ENCODE measurements around the gene GIPC1. TPM values are rescaled to one million over a fixed set of nuclear protein-coding genes. Genes with fewer than 3 reads are reported as not detected.

The GIPC1 gene
- total and polyA plus RNA-seq, 2 of the 4 experiments (the other 2 are of a cell fraction): 74.2 to 133 TPM

- H3K23ac ChIP-seq (ENCODE audit: low read depth, low read length): no peak overlapping the region
- H3K4ac ChIP-seq (ENCODE audit: low read depth, low read length): no peak overlapping the region
- no peak overlapping the region for H3K56ac ChIP-seq (ENCODE audit: extremely low read depth, insufficient read depth, low read length)
- no peaks in the 10 kb centered on the region for H3K4me1 ChIP-seq (ENCODE audit: control insufficient read depth, insufficient read depth, low read length)
- no peaks in the 10 kb centered on the region; the same call in 1 of the 2 replicates for H3K9me1 ChIP-seq (ENCODE audit: insufficient read depth, low read length)
- CTCF ChIA-PET: no interaction called here
- H4K20me1 ChIP-seq (ENCODE audit: insufficient read depth, low read length): no peaks in the 10 kb centered on the region; the same call in 1 of the 2 replicates
- H3K36me3 ChIP-seq (ENCODE audit: control insufficient read depth, insufficient read depth, low read length): peaks cover 37% of the 10 kb centered on the region
- BruUV-seq (replicated peaks): TSS peak; percentile 25
- H3K4me3 ChIP-seq (ENCODE audit: insufficient read depth, low read depth, low read length): no peak overlapping the region
- dilution Hi-C loops (cut with HindIII; ENCODE audit: low sequenced_read_pairs, unreplicated experiment) (no loop called here), intact Hi-C loops (cut with micrococcal nuclease) (no loop called here), in situ Hi-C loops (cut with MboI; ENCODE audit: low sequenced_read_pairs) (no loop called here)
- H2BK120ac ChIP-seq (ENCODE audit: low read depth, low read length): no peak overlapping the region
- no peak overlapping the region for H2AK9ac ChIP-seq (replicated peaks; ENCODE audit: low read depth, low read length, poor library complexity)
- H3K9ac ChIP-seq (ENCODE audit: low read depth, low read length): no peak overlapping the region
- DNase-seq (no peak), ATAC-seq (ENCODE audit: low read depth) (no peak)
- no peak overlapping the region for H2AFZ ChIP-seq (replicated peaks; ENCODE audit: low read length, poor library complexity)
- POLR2A ChIA-PET (ENCODE audit: unreplicated experiment): no interaction called here
- H3K9me3 ChIP-seq (ENCODE audit: control insufficient read depth, insufficient read depth, low read length): no peaks in the 10 kb centered on the region
- no peak overlapping the region for H3K27ac ChIP-seq (ENCODE audit: insufficient read depth, low read length)
- WGBS, 2 experiments (ENCODE audit: extremely low coverage in 2 of 2, insufficient read length in 1 of 2): 33% methylated on average over 1 of the region's 5 CpGs; no CpG with 5 or more reads in 1 of the 2 experiments
- no peak overlapping the region for H2BK5ac ChIP-seq (ENCODE audit: low read depth, low read length, poor library complexity, severe bottlenecking)
- no peaks in the 10 kb centered on the region for H3K27me3 ChIP-seq (ENCODE audit: control insufficient read depth, insufficient read depth, low read length)
- no peak for TF ChIP-seq CHD1 (IDR thresholded peaks at IDR 0.05; ENCODE audit: low read depth, low read length)
- TF ChIP-seq RFX5 (IDR thresholded peaks at IDR 0.05; ENCODE audit: low read depth, low read length): no peak
- no peak for TF ChIP-seq RCOR1 (IDR thresholded peaks at IDR 0.05; ENCODE audit: insufficient replicate concordance, low read length)
- TF ChIP-seq CTCF (conservative IDR thresholded peaks at IDR 0.05; ENCODE audit: low read depth, low read length): no peak
- TF ChIP-seq MAFK (IDR thresholded peaks at IDR 0.05; ENCODE audit: low read depth, low read length): no peak
- no peak for TF ChIP-seq BHLHE40 (IDR thresholded peaks at IDR 0.05; ENCODE audit: low read depth, low read length)
- no peak for TF ChIP-seq ELK1 (IDR thresholded peaks at IDR 0.05; ENCODE audit: borderline replicate concordance, low read depth, low read length)
- TF ChIP-seq CEBPB (IDR thresholded peaks at IDR 0.05; ENCODE audit: low read depth, low read length): no peak
- TF ChIP-seq NFE2L2 (IDR thresholded peaks at IDR 0.05; ENCODE audit: low read depth, low read length): no peak
- no peak for TF ChIP-seq FOS (IDR thresholded peaks at IDR 0.05; ENCODE audit: low read depth, low read length)
- TF ChIP-seq RAD21 (IDR thresholded peaks at IDR 0.05; ENCODE audit: low read length): no peak
- no peak for TF ChIP-seq MAZ (IDR thresholded peaks at IDR 0.05; ENCODE audit: borderline replicate concordance, low read depth, low read length)
- TF ChIP-seq USF2 (IDR thresholded peaks at IDR 0.05; ENCODE audit: low read depth, low read length): no peak
- no peak for TF ChIP-seq POLR2A (IDR thresholded peaks at IDR 0.05; ENCODE audit: low read depth, low read length)
- no peak for TF ChIP-seq MXI1 (IDR thresholded peaks at IDR 0.05; ENCODE audit: borderline replicate concordance, low read depth, low read length)
- TF ChIP-seq SMC3 (IDR thresholded peaks at IDR 0.05; ENCODE audit: low read depth, low read length): no peak
- no peak overlapping the region for H4K5ac ChIP-seq (ENCODE audit: low read depth, low read length)
- H3K79me1 ChIP-seq (ENCODE audit: low read depth in 1 of 2, low read length in 2 of 2): no peaks in the 10 kb centered on the region
- H4K91ac ChIP-seq (ENCODE audit: insufficient read depth, low read depth, low read length): no peak overlapping the region
- no peak overlapping the region for H3K14ac ChIP-seq (replicated peaks; ENCODE audit: low read depth, low read length)
- H3K18ac ChIP-seq (ENCODE audit: low read depth, low read length): no peak overlapping the region
- H3K4me2 ChIP-seq (ENCODE audit: low read depth, low read length): no peak overlapping the region
- no peak overlapping the region for H2AK5ac ChIP-seq (ENCODE audit: low read depth, low read length)
- no peak overlapping the region for H2BK20ac ChIP-seq (ENCODE audit: low read depth, low read length)
- no peak overlapping the region for H4K8ac ChIP-seq (ENCODE audit: low read depth in 2 of 2, low read length in 2 of 2)
- H2BK15ac ChIP-seq (ENCODE audit: low read depth, low read length): no peak overlapping the region
These were observed 36.2 kb downstream of the GIPC1 start for GRCh38 chr19:14459703-14460102.
